GM18498 (cell line): ENCODE results near the gene CGREF1.
A peak's percentile ranks its signal among the peaks of the same experiment; 100 is the strongest.

Source experiments
- ATAC-seq: cut with Tn5 transposase; IDR thresholded peaks from one replicate; pipeline ENCODE4 v1.9.1; 2021; ENCODE audit warnings: mild to moderate bottlenecking, moderate library complexity; ENCODE audit not compliant: unreplicated experiment

Gene CGREF1

GRCh38 chr2:27051902-27052645 lies 66.9 kb downstream of the CGREF1 start:
- no peak for ATAC-seq

- ATAC-seq: peak; percentile 72
Observed at GRCh38 chr2:27050996-27051901, 67.7 kb downstream of the CGREF1 start, which contains the start of gene AGBL5. TSS of gene AGBL5 (plus strand) at chr2:27051668. CDS start at chr2:27052959, 1,291 bp downstream.
